ENCODE data around the gene INPP5A. TPM values are rescaled to one million over a fixed set of nuclear protein-coding genes. Genes with fewer than 3 reads are reported as not detected.

INPP5A gene
- total RNA-seq, 1 donor from 2014 or later = 14.3 TPM

DNA sequence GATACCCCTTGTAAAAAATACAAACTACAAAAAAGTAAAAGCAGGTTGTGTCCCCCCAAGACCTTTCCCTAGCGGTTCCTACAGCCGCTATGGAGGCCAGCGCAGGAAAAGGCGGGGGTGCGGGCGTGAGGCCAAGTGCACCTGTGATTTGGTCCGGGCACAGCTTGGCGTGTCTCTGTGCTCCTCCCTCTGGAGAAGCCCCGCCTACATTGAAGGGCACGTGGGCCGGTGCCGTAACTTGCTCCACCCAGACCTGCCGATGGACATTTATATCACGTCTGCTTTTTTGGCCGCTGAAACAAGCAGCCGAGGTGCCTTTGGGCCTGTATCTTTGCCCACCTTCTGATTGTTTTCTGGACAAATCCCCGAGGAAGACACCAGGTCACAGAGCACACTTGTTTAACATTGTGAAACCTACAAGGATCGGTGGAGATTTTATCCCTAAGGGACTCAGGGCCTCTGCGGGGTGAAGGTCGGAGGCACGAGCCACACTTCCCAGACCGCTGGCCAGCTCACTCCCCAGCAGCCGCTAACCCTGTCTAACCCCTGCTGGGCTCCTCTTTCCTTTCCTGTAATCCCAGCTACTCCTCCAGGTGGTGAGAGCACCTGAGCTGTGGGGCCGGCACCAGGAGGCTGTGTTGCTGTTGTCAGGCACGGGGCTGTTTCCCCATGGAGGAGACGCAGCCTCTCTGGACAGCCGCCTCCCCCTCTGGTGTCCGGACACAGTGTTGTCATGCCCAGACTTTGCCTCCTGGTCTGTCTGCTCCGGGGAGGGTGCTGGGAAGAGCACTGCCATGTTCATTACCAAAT, 18.8 kb upstream of the INPP5A start:
- ATAC-seq = peak; percentile 69

DNA sequence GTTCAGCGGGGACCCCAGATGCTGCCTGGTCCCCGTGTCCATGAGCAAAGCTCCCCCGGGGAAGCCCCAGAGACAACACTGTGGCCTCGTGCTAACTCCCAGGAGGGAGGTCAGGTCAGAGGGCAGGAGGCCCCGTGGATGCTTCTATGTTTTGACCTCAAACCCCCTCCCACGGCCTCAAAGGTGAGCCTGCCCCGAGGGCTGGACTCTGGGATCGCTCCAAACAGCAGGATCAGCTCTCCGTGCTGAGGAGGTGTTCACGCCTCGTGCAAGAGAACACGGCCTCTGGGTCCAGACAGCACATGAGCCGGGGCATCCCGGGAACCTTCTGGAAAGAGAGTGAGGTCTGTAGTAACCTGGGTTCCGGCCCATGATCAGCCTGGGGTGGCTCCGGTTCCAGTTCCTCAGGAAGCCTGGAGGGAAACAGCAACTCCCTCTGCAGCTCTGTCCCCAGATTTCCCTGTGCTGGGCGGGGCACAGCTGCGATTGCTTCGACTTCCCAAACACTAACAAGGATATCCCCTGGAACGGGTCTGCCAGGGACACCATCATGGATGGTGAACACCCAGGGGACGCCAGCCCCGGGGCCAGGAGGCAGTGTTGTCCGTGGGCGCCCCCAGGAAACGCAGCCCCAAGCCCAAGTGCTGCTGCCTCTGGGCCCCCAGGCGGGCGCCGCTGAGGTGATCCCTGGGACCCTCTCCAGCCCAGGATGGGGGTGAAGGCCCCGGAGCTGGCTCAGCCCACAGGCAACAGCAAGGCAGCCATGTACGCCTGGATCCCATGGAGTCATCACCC, 18.0 kb upstream of the INPP5A start:
- no peak for ATAC-seq

DNA sequence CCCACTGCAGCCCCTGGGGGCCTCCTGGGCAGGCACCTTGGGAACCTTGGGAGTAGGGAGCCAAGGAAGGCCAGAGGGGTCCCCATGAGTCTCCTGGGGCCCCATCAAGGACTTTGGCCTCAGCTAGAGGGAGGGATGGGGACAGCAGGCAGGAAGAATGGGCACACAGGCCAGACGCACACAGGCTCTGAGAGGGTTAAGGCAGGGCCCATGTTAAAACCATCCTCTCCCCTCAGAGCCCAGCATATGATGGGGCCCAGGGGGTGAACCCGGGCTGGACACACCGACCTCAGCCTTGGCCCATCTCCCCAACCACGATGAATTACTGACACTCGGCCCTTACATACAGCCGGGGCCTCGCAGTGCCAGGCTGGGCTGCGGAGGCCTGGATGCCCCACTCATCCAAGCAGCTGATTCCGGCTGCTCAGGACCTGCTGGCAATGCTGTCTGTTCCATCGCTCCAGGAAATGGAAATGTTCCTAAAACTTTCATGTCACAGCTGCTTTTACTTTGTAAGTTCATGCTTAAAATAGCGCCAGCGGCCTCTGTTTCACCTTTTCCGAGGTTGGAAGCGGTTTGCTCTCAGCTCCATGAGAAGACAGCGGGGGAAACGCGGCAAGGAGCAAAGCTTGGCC, 17.3 kb upstream of the INPP5A start:
- no peak for ATAC-seq

DNA sequence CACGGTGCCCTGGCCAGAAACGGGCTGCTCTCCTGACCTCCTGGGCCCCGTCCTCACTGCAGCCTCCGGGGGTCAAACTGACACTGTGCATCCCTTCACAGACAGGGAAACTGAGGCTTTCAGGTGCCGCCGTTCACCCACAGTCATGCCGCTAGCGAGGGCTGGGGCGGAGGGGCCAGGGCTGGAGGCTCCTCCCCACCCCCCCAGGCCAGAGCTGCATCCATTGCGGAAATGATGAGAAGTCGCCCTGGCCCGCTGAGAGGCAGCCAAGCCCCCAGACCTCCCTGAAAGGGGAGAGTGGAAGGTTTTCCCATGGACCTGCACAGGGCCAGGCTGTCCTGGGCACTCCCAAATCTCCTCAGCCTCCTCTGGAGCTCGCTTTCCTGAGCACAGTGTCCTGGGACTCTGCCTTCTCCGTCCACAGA, 16.5 kb upstream of the INPP5A start:
- ATAC-seq = no peak

DNA sequence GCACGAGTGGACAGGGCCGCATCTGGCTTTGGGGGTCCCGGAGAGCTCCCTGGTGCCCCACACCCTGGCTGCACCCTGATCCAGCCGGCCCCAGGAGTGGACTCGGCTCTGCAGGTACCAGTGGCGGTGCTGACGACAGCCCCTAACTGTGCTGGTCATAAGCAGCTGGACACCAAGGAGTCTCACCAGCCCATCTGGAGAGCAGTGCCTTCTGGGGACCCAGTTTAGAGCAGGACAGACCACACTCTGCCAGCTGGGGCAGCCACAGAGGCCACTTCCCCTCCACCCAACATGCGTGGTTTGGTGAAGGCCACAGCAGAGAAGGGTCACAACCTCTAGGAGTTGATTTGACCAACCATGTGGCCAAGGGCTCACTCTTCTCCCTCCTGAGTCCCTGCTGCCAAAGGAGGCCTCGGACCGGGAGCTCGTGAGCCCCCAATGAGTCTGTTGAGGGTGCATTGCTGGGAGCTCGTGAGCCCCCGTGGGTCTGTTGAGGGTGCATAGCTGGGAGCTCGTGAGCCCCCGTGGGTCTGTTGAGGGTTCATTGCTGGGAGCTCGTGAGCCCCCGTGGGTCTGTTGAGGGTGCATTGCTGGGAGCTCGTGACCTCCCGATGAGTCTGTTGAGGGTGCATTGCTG, 16.0 kb upstream of the INPP5A start:
- ATAC-seq = no peak

DNA sequence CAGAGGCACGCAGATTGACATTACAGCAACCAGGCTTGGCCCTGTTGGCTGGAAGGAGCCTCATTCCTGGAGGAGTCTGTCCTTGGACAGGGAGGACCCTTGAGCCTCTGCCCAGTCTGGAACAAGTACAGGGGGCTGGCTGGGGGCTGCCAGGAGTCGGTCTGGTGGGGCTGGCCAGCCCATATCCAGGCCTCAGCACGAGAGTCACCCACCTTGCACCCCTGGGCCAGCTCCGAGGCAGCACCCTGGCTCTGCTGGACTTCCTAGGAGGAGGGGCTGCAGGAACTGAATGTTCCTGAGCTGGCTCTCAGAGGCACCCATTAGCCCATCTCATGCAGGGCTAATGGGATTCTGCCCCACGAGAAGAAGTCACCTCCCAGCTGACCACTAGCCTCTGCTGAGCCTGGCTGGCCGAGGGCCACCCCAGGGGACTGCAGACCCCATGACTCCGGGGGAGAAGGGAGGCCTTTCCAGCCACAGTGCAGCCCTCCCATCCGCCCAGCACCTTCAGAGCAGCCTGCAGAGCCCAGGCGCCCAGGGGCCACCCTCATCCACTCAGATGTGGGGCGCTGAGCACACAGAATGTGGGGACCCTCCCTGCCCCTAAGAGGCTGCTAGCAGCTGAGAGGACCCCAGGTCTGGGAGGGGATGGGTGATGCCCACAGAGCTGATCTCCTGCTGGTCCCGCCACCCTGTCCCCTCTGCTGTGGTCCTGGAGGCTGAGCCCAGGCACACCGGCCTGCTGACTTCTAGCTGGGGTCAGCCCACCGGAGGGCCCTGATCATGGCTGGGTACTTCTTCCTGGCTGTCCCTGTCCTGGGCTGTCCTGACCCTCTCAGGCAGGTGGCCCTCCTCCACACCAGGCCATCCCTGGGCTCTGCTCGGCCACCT, 14.8 kb upstream of the INPP5A start:
- no peak for ATAC-seq

DNA sequence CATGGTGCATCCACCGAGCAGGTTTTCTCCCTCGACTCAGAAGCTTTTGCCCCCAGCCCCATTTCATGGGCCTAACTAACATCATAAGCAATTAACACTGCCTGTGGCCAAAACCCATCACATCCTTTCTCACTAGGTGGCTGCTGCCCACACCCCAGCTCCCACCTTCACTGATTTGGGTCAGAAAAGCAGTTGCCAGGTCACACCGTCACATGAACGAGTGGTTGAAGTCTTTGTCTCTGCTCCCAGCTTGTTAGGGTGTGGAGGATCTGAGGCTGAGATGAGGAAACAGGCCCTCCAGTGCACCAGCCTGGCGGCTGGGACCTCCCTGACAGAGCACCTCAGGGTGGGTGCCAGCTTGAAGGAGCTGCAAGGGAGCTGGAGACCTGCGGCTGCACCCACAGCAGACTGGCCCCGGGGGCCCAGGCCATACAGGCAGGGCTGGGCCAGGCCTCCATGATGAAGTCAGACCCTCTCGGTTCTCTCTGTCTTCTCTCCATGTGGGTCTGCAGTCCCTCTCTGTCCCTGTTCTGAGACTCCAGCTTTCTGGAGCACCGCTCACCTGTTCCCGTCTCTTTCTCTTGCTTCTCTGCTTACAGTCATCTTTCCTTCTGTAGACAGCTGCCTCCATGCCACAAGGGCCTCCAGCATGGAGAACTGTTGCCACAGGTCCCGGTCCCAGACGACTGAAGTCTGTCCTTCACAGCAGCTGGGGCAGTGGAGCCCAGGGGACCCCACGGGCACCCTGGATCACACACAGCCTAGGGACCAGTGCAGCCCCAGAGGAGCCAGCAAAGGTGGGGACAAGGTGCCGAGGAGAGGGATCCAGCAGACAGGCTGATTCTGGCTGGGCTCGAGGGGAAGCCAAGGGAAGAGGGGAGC, 13.8 kb upstream of the INPP5A start:
- ATAC-seq = no peak

DNA sequence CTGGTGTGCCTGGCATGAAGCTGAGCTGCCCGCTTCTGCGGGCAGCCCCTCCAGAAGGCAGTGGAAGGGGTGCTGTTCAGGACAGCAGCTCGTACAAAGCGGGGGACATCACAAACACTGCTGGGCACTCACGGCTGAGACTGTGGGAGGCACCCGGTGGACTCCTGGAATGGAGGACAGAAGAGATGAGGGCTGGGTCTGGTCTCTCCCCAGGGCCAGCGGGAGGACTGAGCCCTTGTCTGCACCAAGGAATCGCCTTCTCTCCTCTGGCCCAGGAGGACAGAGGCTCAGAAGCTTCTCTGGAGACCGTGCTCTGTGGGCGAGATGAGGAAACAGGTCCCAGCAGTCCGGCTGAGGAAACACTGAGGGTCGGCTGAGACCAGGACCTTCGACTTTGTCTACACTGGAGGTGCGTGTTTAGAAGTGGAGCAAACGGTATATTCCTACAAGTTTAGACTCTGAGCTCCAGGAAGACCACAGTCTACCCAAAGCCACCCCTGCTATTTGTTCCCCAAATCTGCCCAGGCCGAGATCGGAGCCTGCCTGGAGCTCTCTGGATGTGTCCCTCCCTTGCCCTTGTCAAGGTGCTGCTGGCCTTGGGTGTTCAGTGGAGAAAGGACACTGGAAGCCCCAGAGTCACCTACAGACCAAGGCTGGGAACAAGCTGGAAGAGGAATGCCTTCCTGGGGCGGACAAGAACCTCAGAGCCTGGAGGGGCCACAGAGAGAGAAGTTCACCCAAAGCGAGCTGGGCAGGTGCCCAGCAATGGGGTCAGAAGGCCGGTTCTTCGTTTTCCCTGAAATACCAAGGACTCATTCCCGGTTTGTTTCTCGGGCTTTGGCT, 12.9 kb upstream of the INPP5A start:
- ATAC-seq = no peak

DNA sequence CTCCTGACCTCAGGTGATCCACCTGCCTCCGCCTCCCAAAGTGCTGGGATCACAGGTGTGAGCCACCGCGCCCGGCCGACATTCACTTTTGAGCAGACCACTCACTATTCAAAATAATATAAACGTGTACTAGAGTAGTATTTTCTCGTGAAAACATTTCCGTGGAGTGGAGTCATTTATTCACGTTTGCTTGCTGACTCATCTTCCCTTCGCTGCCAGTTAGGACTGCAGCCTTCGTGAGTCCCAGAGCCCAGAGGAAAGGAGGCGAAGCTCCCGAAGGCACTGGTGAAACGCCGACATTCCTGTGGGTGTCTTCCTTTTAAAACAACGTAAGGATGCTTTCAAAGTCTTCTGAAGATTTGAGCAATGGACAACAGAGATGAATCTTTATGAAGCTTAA, 10.9 kb upstream of the INPP5A start:
- ATAC-seq = no peak

DNA sequence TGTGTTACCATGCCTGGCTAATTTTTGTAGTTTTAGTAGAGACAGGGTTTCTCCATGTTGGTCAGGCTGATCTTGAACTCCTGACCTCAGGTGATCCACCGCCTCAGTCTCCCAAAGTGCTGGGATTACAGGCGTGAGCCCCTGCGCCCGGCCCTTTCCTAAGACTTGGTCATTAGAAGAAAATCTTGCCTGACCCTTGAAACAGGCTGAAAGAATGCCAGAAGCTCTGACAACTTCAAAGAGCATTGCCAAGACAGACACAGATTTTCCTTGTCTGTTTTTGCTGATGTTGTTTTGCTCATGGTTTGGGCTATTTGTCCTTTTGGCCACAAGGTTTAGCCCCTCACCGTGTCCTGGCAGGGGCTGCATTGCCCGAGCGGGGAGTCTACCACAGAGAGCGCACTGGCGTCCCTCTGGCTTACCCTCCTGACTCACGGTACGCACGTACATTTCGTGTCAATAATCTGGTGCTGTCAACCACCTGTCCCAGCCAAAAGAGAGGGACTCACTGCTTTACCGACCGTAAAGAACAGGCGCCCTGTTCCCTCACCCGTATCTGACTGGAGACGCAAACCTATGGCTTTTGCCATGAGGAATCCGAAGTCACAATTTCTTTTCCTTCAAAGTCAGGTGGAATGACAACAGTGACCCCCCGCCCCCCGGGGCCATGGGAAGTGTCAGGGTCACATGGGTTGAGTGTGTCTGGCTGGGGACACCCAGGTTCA, 10.1 kb upstream of the INPP5A start:
- ATAC-seq = no peak

DNA sequence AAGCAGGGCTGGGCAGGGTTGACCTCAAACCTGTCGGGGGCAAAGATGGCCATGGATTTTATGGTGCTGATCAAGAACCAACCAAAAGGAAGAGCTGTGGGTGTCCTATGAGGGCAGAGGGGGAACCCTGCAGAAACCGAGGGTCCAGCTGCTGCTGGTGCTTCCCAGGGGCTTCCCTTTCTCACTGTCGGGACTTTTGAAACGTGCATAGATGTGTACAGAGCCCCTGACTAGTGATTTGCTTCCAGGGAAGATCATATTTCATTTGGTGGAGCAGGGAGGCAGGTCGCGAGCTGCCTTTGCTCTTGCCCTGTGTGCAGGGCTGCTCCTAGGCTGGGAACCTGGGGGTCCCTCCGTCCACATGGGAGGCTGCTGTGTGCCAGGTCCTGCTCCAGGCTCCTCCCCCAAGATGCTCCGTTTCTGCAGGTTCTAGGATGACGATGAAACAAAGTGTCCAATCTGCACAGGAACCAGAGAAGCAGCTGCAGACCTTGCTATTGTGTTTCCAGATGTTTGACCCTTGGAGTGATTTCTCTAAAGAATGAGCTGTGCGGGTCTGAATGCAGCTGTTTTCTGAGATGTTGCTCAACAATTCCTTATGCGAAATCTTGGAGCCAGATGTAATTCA, 9.4 kb upstream of the INPP5A start:
- ATAC-seq = no peak

DNA sequence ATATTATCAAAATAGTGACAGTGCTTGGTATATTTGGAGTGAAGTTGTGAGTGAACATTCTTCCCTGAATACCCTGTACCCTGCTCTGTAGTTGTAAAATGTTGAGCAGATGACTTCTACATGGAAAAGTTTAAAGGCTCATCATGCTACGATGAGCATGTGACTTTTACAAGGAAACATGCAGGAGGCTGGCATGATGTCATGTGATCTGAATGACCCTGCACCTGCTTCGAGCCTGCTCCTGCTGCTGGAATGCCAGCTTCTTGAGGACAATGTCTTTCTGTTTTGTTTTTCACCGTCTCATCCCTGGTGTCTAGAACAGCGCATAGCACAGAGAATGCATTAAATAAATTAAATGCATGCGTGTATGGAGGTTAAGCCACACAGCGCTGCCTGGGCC, 5.4 kb upstream of the INPP5A start:
- no peak for ATAC-seq

DNA sequence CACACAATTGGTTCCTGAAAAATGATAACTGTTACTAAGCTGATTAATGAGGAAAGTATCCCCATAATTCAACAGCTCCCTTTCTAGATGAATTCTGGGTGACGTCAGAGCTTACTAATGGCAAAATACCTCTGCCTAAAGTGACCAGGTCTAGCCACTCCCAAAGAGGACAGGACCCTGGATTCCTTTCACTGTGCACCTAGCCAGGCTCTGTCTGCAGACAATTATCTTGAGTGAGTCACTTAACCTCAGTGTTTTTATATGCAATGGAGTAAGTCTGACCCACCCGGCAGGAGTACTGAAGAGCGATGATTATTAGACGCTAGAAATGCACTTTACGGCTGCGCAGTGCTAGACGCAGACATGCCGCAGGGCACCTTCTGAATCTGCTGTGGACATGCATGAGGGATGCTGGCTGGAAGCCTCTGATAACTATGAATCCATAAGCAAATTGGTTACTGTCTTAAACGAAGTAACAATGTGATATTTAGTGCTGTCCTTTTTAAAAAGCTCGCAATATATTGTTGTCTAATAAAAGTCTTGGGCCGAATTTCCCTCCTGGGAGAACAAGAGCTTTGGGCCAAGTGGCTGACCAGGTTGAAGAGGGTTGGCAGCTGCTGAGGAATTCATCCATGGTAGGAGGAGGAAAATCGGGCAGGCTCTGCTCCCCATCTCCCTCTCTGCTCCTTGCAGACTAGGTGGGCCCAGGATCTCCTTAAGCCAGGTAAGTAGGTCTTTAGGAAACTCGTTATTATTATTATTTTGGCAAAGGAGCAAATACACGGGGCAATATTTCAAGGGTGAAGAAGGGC, 4.6 kb upstream of the INPP5A start:
- no peak for ATAC-seq

DNA sequence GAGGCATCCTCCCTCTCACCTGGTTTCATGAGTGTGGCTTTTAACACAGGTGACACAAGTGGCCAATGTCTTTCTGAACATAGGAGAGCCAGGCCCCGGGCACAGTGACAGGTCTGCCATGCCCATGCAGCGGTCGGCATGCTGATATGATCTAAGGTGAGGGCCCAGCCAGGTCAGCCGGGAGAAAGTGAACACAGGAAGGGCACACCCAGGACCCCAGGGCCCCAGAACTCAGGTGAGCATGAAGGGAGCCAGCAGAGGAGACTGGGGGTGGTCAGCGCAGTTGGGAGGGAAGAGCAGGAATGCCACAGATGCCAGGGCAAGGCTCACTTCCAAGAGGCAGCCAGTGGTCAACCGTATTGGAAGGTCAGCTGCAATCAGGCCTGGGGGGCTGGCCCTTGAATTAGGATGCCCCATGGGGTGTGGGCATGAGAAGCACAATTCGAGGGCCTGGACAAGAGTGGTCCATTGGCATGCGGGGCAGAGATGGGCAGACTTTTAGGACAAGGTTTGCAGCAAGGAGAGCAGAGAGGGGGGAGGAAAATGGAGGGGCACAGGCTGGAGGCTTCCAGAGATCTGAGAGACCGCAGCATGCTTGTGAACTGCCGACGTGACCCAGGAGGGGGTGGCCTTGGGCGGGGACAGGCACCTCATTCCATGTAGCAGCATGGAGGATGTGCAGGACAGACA, 3.9 kb upstream of the INPP5A start:
- ATAC-seq = no peak

DNA sequence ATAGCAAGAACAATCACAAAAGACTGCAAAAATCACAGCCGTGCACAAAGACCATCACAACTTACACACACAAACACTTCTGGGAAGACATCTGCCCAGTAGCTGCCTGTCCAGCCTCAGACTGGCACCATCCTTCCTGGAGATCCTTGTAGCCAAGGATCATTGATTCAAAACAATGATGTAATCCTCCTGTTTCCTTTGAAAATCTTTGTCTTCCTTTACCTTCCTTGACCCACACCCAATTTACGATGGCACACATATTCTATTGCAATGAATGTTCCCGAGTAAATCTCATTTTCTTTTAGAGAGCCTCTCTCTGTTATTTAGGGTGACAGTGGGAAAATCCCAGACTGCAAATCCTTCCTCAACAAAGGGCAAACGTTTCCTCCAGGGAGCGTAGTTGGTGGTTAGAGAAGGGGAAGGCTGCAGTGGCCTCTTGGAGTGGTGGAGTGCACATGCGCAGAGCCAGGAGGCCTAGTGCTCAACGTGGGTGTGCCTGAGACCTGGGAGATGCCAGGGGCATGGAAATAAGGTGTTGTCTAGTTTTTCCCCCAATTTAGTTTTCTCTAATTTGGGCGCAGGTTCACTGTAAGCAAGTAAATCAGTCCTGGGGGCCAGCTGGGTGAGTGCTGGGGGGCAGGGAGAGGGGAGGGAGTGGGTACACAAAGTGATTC, 3.1 kb upstream of the INPP5A start:
- ATAC-seq = no peak

DNA sequence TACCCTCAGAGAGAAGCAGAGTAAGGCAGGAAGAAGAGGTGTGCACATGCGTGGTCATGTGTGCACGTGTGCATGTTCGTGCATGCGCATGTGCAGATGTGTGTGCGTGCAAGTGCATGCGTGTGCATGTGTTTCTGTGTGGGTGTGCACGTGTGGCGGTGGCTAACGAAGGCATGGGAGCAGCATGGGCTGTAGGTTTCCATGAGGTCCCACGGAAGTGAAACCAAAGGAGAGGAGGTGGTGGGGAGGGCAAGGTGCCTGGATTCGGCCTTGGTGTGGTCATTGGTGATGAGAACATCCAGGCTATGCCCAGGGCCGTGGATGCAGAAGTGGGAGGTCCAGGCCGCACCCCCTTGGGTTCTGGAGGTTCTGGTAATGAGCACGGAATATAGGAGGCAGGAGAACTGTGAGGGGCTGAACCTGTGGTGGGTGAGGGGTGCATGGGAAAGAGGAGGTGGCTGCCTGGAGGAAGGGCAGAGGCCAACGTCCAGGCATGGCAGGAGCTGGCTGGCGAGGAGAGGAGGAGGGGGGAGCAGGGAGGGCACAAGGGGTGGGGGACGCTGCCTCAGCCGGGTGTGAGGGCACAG, 2.4 kb upstream of the INPP5A start:
- ATAC-seq = no peak

All from esophagus mucosa (tissue), 1 donor.